ENCODE results near the gene UHMK1. TPM values are rescaled to one million over a fixed set of nuclear protein-coding genes. Genes with fewer than 3 reads are reported as not detected.

Gene UHMK1

Small RNA genes lying within 50 kb of the gene (small RNA-seq; reads per million reads assigned to genes)
- gene UQCRBP2 (ENCODE audit: insufficient read depth): not detected
